GM12878 (cell line): ENCODE measurements around the gene SNX13. TPM values are rescaled to one million over a fixed set of nuclear protein-coding genes. Genes with fewer than 3 reads are reported as not detected.
"Not testable (repeated sequence)": the region's sequence is repeated elsewhere in the genome, so short reads cannot be mapped to it uniquely, and the experiment has no call there.

ENCODE experiments used
- ATAC-seq: fragments of 200-7000 bp; cut with Tn5 transposase; 3 replicates; pipeline ENCODE4 v1.9.1; 2020; ENCODE audit warnings: mild to moderate bottlenecking, moderate library complexity
- BruUV-seq: library from RNA; stranded (reverse); fragments of 400-500 nt; replicated peaks from 2 replicates; lab custom pipeline; 2021; lab: Mats Ljungman, UMichigan
- CTCF ChIA-PET: fragments of 300-600 bp; sonication (Branson Sonifier 250); formaldehyde crosslinking; extraction: SDS; loops from one replicate; lab custom pipeline; 2021; ENCODE audit warnings: inconsistent platforms; lab: Yijun Ruan, JAX
- POLR2A ChIA-PET: fragments of 350-600 bp; formaldehyde crosslinking; extraction: SDS; loops from one replicate; lab custom pipeline; 2021; ENCODE audit warnings: inconsistent platforms; lab: Charles Lee
- RAD21 ChIA-PET: fragments of 300-600 bp; sonication (Branson Sonifier 250); formaldehyde crosslinking; loops from one replicate; lab custom pipeline; 2023; ENCODE audit warnings: antibody characterized with exemption; ENCODE audit not compliant: unreplicated experiment; lab: Charles Lee
- SMC1A ChIA-PET: fragments of 300-600 bp; sonication (Branson Sonifier 250); formaldehyde crosslinking; loops from one replicate; lab custom pipeline; 2023; ENCODE audit not compliant: unreplicated experiment, uncharacterized antibody; lab: Charles Lee
- DNase-seq: peaks from one replicate; pipeline ENCODE4 v3.0.0-alpha.2; 2011; ENCODE audit warnings: low read depth, low spot score
- FAIRE-seq: peaks from 3 replicates; lab custom pipeline; 2011; peaks lifted over from hg19 to GRCh38; lab: Jason Lieb, UNC
- H2AFZ ChIP-seq: 2 replicates; pipeline ENCODE4 v1.6.0; 2011; ENCODE audit warnings: low read depth, low read length, control low read depth; ENCODE audit not compliant: control insufficient read depth
- H3K27ac ChIP-seq: 2 replicates; pipeline ENCODE4 v1.5.1; 2011; ENCODE audit warnings: control low read depth; ENCODE audit not compliant: control insufficient read depth, insufficient read depth
- H3K27me3 ChIP-seq, 2 experiments: replicated peaks in 1 of 2; 2 replicates each; pipeline versions ENCODE4 v1.6.0 to v1.6.1; 2011; ENCODE audit warnings: low read length in 1 of 2; ENCODE audit not compliant: control insufficient read depth in 2 of 2, insufficient read depth in 2 of 2
- H3K36me3 ChIP-seq, 2 experiments: 2 replicates each; pipeline ENCODE4 v1.5.1; 2011; ENCODE audit warnings: low read length in 1 of 2; ENCODE audit not compliant: control insufficient read depth in 2 of 2, insufficient read depth in 2 of 2
- H3K4me1 ChIP-seq: 2 replicates; pipeline ENCODE4 v1.6.1; 2011; ENCODE audit warnings: mild to moderate bottlenecking, low read length, moderate library complexity, mixed read lengths; ENCODE audit not compliant: control insufficient read depth, insufficient read depth
- H3K4me2 ChIP-seq: 2 replicates; pipeline ENCODE4 v1.6.0; 2011; ENCODE audit warnings: control low read depth; ENCODE audit not compliant: control insufficient read depth, insufficient read depth
- H3K4me3 ChIP-seq: fragments of 200-600 bp; sonication (generic); 2 replicates; pipeline ENCODE4 v1.5.1; 2016
- H3K79me2 ChIP-seq: 2 replicates; pipeline ENCODE4 v1.6.0; 2011; ENCODE audit warnings: low read length; ENCODE audit not compliant: control insufficient read depth, insufficient read depth
- H3K9ac ChIP-seq: 2 replicates; pipeline ENCODE4 v1.8.0; 2011; ENCODE audit warnings: low read length, control low read depth, mixed read lengths; ENCODE audit not compliant: control insufficient read depth, insufficient read depth
- H3K9me3 ChIP-seq: replicated peaks from 3 replicates; pipeline ENCODE4 v1.5.1; 2011; ENCODE audit warnings: mild to moderate bottlenecking, low read length; ENCODE audit not compliant: control insufficient read depth, insufficient read depth
- H4K20me1 ChIP-seq: 2 replicates; pipeline ENCODE4 v1.6.0; 2011; ENCODE audit not compliant: control insufficient read depth, insufficient read depth
- BACH1 ChIP-seq: fragments of 450-650 bp; IDR thresholded peaks from 2 replicates; pipeline ENCODE4 v1.6.1; 2017; ENCODE audit warnings: mild to moderate bottlenecking, borderline replicate concordance
- SMC3 ChIP-seq: IDR thresholded peaks from 2 replicates; pipeline ENCODE4 v1.6.1; 2011; ENCODE audit warnings: low read length, improper control_type of control experiment, borderline replicate concordance
- WGBS: methylation state at CpG from one replicate; pipeline ENCODE4 v1.1.6; 2016; ENCODE audit warnings: low lambda C conversion rate; ENCODE audit not compliant: insufficient replicate concordance, insufficient coverage; ENCODE audit errors: missing lambda C conversion rate; 5-methylcytosine and 5-hydroxymethylcytosine counted together
- in situ Hi-C: fragments of 300-500 bp; cut with MboI; formaldehyde crosslinking; loops from 9 replicates; pipeline ENCODE4 v1.14.3; 2018; ENCODE audit warnings: mixed read lengths
- intact Hi-C: fragments of 100-400 bp; cut with micrococcal nuclease; formaldehyde crosslinking; loops from one replicate; pipeline ENCODE4 v1.14.2; 2022; ENCODE audit not compliant: unreplicated experiment
- polyA plus RNA-seq, 11 experiments: library from polyadenylated mRNA; depleted of rRNA in 4 of 11; unstranded in 6 of 11; stranded (reverse) in 5 of 11; fragments of >200 nt; fragmentation: Nextera tagmentation in 4 of 11; fragmentation: Illumina TruSeq in 1 of 11; extraction: Ambion mirVana in 4 of 11; extraction: Trizol in 1 of 11; gene quantifications; 1 replicate in 1 of 11; 2 replicates in 10 of 11; pipeline versions ENCODE4 v1.2.1 to v1.2.3, GENCODE V29; 2011 to 2016; ENCODE audit warnings: inconsistent platforms in 2 of 11, missing spikeins in 2 of 11, low read depth in 1 of 11
- total RNA-seq, 4 experiments: library from RNA; depleted of rRNA in 3 of 4; stranded (reverse); fragments of >200 nt in 3 of 4; fragmentation: Illumina TruSeq in 1 of 4; extraction: Trizol in 1 of 4; gene quantifications; 2 replicates each; pipeline versions ENCODE4 v1.2.1 to v1.2.3, GENCODE V29; 2013 to 2021

Gene SNX13
- total and polyA plus RNA-seq, 10 of the 15 experiments (the other 5 are each of a cell fraction or from before 2014, with no cell fraction given) = 2.2 to 17.1 (median 11.9) TPM

DNA sequence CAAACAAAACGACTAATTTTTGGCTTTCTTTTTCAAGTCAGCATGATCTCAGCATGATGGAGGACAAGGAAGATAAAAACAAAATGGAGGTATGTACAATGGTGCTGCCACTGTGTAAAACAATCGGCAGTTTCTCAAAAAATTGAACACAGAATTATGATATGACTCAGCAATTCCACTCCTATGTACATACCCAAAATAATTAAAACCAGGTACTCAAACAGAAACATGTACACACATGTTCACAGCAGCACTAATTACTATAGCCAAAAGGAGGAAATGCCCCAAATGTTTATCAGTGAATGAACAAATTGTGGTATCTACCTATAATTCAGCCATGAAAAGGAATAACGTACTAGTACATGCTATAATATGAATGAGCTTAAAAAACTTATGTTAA lies 29.9 kb downstream of the SNX13 start:
- in situ Hi-C loops = no loop called here
- Histone ChIP-seq H3K9me3 (peaks cover 3% of the 10 kb centered on the region; the same call in 2 of the 3 replicates), H3K4me1 (no peaks in the 10 kb centered on the region), H3K9ac (no peak overlapping the region), H3K27ac (no peak overlapping the region), H2AFZ (no peak overlapping the region), H3K79me2 (no peaks in the 10 kb centered on the region; the same call in 1 of the 2 replicates), H4K20me1 (no peaks in the 10 kb centered on the region; the same call in 1 of the 2 replicates), H3K27me3 (no peaks in the 10 kb centered on the region), H3K4me2 (no peak overlapping the region), H3K4me3 (no peak overlapping the region), H3K36me3 (no peaks in the 10 kb centered on the region)
- no peak for ATAC-seq
- ChIA-PET SMC1A (no interaction called here), POLR2A (no interaction called here), CTCF (interaction anchor here (1.5 to 1.6 kb wide), 2 partner anchors 28 to 140 kb away, joined by 3 to 4 read pairs; no protein-coding TSS in a partner anchor), RAD21 (no interaction called here)
- no peak for FAIRE-seq
- intact Hi-C loops = no loop called here
- BruUV-seq = no TSS peak
- 84% methylated on average over 3 of the region's 3 CpGs for WGBS
- no peak for DNase-seq
- TF ChIP-seq SMC3 (no peak), BACH1 (peak; percentile 41; the same call in 1 of the 2 replicates)
- TF ChIP-seq, all 136 proteins: peak for 1

DNA sequence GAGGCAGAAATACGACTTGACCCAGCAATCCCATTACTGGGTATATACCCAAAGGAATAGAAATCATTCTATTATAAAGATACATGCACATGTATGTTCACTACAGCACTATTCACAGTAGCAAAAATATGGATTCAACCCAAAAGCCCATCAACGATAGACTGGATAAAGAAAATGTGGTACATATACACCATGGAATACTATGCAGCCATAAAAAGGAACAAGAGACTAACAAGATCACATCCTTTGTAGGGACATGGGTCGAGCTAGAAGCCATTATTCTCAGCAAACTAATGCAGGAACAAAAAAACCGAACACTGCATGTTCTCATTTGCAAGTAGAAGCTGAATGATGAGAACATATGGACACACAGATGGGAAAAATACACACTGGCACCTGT lies 31.0 kb downstream of the SNX13 start:
- H3K9ac ChIP-seq, intact Hi-C loops, H3K4me2 ChIP-seq, FAIRE-seq, H4K20me1 ChIP-seq, DNase-seq, H3K9me3 ChIP-seq, H3K27me3 ChIP-seq, CTCF ChIA-PET, H3K4me3 ChIP-seq, POLR2A ChIA-PET, H3K27ac ChIP-seq, H3K36me3 ChIP-seq, H3K4me1 ChIP-seq, H2AFZ ChIP-seq, RAD21 ChIA-PET, H3K79me2 ChIP-seq, in situ Hi-C loops, ATAC-seq, BruUV-seq: not testable (repeated sequence)
- SMC1A ChIA-PET = interaction anchor here (1.3 kb wide), 1 partner anchor 32 kb away, joined by 3 read pairs; no protein-coding TSS in a partner anchor
- WGBS = 77% methylated on average over 4 of the region's 4 CpGs
